Ureter (tissue), 1 donor: Measurements from ENCODE around the gene PARM1. TPM values are rescaled to one million over a fixed set of nuclear protein-coding genes. Genes with fewer than 3 reads are reported as not detected.

Experiments
- DNase-seq: peaks from one replicate; pipeline ENCODE4 v3.0.0-alpha.2; 2020; ENCODE audit warnings: low spot score
- total RNA-seq: library from RNA; stranded (reverse); gene quantifications from one replicate; pipeline ENCODE4 v1.2.4, GENCODE V29; 2023
- donor health status: DM: yes; HTN: yes; CAD: no.

The PARM1 gene
- total RNA-seq, 1 donor from 2014 or later = 134 TPM

DNA sequence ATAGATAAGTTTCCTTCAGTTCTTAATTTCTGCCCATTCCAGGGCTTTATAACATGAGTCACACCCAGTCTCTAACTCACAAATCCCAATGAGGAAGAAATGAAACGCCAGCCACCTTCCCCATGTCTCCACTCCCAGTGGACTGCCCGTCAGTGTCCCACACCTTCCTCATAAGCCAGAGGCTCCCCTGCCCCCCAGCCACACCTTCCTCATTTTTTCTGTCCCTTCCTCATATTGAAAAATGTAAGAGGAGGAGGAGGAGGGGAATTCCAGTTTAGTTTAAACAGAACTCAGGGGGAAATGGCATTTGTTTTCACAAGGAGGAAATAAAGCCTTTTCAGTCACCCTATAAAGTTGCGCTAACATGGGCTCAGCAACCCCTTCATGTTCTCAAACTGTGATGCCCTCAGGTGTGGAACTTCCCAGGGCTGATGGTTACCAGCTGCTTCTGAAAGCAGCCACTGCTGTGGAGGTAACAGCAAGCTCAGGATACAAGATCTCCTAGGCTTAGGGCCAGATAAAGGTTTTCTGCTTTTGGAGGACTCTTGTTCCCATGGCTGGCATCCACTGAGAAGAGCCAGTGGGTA, 97.8 kb downstream of the PARM1 start:
- no peak for DNase-seq

DNA sequence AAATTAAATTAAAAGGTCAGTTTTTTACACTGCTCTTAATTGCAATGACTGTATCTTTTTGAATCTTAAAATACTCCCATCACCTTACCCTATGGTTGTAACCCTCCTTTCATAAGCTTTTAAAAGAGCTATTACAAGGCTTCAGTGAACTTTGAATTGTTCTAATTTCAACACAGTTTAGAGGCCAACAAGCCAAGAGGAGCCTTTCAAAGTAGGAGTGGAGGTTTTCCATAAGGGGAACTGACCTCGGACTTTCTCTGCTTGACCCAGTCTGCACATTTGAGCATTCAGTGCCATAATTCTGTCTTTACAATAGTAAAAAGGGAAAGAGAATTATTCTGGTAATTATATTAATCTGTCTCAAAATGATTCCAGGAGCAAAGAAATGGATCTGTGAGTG, 98.9 kb downstream of the PARM1 start:
- DNase-seq = no peak

DNA sequence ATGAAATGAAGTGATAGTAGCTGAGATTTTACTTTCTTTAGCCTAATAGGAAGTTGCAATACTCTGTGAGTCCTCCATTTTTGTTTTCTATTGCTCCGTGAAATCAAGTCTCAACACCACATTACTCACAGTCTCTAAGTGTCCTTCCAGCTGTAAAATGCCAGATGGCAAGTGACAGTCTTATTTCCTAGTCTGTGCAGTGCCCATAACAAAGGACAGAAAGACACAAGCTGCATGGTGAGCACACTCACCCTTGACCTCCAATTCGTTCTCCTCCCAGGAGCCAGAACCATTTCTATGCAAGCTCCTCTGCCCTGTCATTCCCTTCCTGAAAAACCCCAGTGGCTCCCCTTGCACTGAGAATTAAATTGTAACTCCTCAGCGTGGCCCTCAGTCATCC, 101.6 kb downstream of the PARM1 start:
- DNase-seq = no peak

DNA sequence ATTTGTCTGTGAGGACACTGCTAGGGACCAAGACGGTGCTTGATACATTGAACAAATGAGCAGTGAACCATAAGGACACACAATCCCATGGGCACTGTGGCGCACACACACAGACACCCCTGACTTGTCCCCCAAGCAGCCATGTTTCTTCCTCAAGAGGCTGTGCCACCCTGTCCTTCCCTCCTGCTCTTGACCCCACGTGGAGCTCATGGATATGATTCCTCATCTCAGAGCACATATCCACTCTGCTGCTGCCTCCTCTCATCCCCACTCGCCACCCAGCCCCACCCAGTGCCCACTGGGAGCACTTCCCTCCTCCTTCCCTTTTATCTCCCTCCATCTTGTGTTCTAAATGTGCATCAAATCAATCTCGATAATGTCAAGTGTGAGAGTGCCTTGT, 102.4 kb downstream of the PARM1 start:
- DNase-seq = no peak

DNA sequence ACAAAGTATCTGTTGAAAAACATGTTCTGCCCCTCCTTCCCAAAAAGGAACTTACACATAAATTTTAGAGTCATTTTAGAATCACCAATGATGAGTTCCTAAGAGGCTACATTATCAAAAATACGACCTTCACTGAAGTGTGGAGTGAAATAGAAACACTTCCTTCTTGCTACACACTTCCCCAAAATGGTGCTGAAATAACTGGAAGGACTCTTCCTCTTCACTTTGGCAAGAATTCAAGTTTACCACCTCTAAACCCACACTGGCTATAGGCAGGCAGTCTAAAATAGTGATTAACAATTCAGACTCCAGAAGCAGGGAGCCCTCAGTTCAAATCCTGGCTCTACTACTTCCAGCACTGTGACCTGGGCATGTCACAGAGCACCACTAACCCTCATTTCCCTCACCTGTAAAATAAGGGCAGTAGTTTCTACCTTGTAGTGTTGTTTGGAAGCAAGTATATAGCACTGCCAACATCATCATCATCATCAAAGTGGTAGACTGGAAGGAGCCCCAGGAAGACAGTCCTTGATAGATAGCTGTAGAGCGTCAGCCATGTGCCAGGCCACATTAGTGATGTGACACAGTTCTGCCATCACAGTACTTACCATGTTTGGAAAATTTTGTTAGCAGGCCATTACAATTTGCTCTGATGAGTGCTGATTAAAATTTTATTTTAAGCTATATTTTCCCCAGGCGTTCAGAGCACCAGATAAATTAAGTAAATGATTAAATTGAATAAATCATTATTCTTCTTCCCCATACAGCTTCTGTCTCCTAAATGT, 103.3 kb downstream of the PARM1 start:
- no peak for DNase-seq

DNA sequence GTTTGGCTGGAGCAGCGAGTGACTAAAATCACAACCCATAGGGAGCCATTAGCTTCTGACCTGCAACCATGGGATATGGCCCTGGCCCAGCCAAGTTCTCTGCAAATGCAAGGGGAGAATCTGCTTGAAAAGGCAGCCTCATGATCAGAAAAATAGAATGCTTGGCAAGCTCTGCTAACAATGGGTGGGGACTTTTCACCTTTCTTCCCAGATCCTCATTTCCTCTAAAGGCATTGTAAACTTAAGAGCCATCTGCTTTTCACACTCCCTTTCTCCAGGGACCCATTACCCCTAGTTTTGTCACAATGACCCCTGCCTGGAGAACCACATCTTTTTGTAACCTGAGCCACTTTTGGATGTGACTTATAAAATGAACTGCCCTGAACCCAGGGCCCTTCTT, 104.3 kb downstream of the PARM1 start:
- no peak for DNase-seq

DNA sequence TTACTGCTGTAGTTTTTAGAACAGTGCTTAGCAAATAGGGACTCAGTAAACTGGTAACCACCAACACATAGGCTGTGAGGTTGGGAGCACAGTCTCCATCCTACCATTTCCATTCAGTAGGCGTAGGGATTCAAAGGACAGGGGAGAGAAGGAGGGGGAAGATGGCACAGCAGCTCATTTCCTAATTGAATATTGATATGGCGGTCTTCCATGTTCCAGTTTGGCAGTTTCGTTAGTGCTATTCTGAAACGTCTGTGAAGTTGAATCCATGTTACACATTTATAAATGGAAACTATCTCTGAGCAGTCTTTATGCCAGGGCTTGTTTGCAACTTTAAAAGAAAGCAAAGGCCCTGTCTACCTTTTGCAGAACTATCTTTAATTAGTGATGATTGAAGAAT, 105.5 kb downstream of the PARM1 start:
- DNase-seq = no peak

DNA sequence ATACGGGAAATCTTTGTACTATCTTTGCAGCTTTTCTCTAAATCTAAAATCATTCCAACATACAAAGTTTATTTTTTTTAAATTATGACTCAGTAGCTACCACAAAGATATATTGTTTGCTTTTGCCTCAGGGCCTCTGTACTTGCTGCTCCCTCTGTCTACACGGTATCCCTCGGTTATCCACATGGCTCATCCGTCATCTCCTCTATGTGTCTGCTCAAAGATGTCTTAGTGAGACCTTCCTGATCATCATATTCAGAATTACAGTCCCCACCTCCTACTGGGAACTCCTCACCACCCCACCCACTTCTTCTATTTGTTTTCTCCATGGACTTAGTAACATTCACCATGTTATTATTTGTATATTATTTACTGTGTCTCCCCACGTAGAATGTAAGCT, 107.8 kb downstream of the PARM1 start:
- no peak for DNase-seq

DNA sequence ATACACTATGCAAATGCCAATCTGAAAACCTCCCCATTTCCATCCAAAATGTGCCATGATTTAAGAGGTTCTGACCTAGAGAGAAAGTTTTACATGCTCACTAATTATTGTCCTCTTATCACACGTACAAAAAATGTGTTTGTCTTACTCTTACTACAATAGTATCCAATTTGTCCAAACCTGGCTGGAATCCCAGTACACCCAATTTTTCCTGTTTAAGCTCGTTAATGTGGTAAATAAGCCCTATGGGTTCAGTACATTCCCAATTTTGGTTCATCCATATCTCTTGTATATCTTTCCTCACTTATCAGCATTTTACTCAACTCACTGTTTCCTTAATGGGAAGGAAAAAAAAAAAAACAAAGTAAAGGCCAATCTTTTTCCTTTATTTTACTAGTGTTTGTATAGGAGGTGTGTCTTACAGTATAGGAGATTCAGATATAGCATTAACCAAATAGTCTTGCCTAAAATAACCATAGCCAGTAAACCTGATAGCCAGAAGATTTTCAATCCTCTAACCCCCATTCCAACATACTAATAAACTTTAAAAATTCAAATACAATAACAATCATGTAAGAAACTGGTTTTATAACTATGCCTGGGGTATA, 109.8 kb downstream of the PARM1 start:
- no peak for DNase-seq

DNA sequence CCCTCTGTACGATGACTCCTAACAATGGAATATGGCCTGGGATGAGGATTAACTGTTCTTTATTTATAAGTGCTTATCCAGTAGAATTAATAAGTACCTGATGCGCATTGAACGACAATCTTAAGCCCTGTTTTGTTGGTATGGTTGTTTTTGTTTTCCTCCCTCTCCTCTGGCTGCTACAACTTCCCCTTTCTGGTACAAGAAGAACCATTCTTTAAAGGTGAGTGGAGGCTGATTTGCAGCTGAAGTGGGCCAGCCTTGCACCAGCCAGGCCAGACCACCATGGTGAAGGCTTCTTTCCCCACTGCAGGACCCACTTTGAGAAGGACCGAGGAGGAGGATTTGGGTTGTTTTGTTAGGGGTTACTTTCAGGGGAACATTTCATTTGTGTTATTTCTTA, 113.3 kb downstream of the PARM1 start:
- DNase-seq = no peak

DNA sequence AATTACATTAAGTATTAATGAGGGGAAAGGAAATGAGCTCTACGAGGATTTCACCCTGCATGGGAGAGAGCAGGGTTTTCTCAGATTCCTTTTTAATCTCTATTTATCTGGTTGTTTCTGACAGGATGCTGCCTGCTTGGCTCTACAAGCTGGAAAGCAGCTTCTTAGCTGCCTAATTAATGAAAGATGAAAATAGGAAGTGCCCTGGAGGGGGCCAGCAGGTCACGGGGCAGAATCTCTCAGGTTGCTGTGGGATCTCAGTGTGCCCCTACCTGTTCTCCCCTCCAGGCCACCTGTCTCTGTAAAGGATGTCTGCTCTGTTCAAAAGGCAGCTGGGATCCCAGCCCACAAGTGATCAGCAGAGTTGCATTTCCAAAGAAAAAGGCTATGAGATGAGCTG, 113.7 kb downstream of the PARM1 start:
- DNase-seq = no peak

DNA sequence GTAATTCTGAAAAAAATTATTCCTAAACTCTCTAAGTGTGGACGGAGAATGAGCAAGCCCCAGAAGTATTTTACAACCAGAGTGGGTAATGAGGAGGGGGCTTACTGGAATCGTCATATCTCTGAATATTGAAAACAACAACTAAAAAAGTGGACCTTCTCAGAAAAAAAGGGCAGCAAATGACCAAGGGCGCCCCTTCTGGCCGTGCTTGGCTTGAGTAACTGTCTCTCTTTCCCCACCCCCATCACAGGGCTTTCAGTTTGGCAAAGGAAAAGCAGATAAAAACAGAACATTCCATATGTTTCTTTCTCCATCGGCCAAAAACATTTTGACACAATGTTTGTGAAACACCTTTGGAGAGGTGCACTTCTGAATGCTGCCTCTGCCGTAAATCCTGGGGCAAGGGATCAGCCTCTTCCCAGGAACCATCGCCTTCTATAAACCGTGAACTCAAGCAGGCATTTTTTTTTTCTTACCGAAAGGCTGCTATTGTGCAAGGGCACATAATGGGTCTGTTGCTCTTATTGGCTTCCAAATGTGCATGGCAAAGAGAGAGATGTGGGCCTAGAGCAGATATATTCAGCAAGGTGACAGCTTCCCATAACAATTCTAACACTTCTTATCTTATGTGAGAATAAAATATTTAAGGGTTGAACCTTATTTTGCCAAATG, 115.4 kb downstream of the PARM1 start:
- no peak for DNase-seq

DNA sequence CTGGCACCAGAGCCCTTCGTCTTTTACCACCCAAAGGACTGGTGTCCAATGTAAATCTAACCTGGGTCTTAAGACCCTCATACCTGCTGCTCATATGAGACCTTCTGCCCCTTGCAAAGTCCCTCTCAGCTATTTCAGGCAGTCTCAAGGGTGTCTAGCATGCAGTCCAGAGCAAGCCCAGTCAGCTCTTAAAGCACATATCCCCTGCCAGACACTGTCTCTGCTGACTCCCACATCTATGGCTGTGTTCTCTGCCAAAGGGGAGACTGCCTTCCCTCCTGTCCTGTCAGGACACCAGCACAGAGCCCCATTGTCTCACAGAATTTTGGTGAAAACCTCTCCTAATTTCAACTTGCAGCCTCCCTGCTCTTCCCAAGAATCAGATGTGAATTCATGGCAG, 118.5 kb downstream of the PARM1 start:
- DNase-seq = no peak

DNA sequence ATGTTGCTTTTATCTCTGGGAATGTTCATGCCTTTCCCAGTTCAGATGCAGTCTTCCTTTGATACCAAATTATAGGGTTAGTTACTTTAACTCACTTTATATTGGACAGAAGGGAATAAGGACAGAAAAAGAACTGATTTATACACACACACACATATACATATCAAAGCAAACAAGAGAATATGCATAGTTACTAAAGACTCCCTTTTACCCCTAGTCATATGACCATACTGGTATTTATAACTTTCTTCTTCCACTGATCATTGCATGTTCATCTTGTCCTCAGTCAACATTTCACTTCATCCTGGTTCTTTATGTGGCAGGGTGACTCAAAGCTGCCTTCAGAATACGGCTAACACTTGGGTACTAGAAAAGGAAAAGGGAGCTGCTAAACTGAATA, 120.4 kb downstream of the PARM1 start:
- no peak for DNase-seq

DNA sequence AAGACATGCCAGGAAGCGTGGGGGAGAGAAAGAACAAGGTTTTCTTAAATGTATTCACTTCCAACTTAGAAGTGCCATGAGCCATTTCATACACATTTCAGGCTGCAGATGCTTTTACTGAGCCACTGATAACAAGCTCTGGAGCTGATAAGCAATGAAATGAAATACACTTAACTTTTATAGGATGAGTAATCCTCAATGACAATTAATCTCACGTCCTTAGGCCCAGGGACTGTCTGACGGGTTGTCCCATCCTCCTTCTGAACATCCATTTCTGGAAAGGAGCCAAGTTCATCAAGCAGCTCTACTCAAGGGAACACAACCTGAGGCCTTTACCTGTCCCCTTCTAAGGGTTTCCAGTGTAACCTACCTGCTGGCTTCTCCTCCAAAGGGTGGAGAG, 121.2 kb downstream of the PARM1 start:
- no peak for DNase-seq

DNA sequence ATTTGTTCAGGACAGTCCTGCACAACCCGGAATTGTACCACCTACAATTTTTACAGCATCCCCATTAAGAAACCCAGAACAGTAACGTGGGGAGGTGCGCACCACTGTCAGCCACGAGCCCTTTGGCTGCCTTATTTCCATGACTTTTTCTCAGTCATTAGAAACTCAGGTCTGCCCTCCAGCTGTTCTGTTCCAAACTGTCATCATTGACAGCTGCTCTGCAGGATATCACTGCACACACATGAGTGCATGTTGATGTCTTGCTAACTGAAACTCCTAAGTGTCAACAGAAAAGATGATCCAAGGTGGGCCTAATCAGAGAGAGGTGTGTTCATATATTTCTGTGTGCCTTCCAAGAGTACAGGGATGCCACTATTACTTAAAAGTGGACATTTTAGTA, 123.4 kb downstream of the PARM1 start:
- no peak for DNase-seq

DNA sequence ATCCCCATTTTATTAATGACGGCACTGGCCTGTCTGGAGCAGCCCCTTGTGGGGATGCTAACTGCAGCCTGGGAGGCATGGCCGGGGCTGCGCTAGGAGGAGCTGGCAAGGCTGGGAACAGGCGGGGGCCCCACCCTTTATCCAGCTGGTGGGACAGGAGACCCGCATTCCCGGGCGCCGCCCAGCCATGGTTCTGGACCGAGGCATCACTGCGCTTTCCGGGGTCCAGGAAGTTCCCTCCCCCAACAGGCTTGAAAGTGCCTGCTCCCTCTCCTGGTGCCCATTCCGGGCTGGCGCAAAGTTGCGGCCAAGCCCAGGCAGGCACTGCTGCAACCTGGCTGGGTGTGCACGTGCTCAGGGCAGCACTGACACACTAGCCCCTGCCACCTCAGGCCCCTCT, 124.5 kb downstream of the PARM1 start:
- no peak for DNase-seq

DNA sequence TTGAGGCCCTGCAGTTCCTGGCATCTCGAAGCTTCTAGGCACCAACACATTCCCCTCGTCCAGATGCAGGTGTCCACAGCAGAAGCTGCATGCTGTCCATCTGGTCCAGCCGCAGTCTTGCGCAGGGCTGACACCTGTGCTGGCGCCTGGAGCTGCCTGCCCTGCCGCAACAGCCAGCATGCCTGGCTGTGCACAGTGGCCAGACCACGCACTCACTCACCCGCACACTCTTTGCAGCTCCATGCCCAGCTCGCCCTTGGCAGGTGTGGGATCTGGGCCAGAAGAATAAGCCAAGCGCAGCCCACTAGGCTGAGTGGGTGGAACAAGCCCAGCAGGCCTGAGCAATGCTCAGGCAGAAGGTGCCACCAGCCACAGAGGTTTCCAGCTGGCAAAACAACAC, 125.6 kb downstream of the PARM1 start:
- no peak for DNase-seq

DNA sequence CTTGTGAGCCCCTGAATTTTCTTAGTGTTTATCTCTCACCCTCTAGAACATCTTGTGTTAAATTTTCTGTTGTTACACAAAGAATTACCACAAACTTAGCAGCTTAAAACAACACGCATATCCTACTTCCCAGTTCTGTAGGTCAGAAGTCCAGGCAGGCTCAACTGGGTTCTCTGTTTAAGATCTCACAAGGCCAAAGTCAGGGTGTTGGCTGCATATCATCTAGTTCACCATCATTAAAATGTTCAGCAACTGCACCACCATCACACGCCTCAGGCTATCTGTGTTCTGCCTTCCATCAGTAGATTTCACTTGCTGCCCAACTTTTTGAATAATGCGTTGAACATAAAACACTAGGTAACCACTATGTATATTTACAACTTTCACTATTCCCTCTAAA, 130.5 kb downstream of the PARM1 start:
- no peak for DNase-seq

DNA sequence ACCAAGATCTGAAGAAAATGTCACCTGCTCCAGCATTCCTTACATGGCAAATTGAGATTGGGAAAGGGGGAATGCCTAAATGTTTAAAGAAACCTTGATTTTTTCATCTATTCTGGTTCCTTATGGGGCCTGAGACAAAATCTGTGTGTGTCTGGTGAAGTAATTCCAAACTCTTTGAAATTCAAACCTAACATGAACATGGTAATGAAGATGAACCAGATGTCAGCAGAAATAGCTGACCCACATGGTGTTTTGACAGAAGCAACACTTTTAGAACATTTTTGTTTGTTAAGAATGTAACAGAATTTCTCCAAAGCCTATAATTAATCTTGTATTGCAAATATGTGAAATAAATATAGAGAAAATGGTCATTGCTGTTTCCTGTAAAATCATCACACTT, 133.0 kb downstream of the PARM1 start:
- no peak for DNase-seq

DNA sequence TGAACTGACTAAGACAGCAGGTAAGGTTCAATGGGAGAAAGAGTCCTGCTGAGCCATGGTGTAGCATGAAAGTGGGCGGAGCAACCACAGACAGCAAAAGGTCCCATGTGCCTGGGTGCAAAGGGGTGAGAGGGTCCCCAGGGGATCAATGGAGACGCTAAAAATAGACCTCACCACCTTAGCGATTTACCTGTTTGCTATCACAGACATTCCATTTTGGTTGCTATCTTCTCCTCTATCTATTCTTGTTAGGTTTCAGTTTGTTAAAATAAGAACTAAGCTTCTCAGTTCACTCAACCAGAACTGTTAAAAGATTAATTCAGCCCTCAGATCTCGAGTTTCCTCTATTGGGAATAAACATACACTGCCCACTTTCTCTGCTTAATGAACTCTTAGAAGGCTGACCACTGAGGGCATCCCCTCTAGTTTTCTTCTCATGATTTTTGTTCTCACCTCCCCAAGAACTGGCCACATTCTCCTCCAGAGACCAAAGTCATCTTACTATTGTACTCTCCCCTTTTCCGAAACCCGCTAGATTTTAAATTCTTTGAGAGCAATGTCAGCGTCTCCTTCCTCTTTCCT, 136.7 kb downstream of the PARM1 start:
- no peak for DNase-seq

DNA sequence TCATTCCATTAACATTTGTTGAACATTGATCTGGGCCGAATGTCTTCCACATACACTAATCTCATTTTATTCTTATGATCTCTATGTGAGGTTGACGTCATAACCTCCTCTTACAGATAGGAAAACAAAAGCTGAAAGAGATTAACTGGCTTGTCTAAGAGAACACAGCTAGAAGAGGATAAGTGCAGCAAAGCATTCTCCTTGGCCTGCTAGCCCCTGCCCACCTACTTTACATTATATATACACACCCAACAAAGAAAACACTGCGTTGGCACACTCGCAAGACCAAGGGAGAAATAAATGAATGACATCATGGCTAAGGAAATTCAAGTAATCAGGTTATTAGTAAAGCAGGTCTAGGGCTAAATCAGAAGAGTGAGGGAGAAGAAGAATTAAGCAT, 138.4 kb downstream of the PARM1 start:
- no peak for DNase-seq

DNA sequence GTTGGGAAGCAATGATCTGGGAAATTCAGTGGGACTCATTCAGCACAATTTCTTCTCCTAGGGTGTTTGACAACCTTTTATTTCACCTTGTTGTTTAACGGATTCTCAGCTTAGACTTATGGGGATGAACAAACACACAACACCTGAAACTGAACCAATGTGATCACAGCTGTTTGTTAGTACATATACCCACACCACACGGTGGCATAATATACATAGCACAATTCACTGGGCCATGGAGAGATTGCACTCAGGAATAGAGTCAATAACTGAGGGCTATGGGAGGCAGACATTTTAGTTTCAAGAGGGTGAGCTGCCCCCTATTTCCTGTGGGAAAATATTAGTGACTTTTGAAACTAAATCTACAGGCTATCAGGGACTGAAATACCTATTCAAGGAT, 148.0 kb downstream of the PARM1 start:
- no peak for DNase-seq
